ENCODE data around the gene DECR2. TPM values are rescaled to one million over a fixed set of nuclear protein-coding genes. Genes with fewer than 3 reads are reported as not detected.
"Not testable (repeated sequence)": the region's sequence is repeated elsewhere in the genome, so short reads cannot be mapped to it uniquely, and the experiment has no call there.

Gene DECR2
- total and polyA plus RNA-seq, 2 donors: 4.5 to 14.2 TPM

- Histone ChIP-seq H3K27me3 (ENCODE audit: control insufficient read depth in 2 of 2, insufficient read depth in 1 of 2, low read length in 1 of 2) (peaks cover 0 to 27% of the 10 kb centered on the region in 2 donors), H3K4me1 (ENCODE audit: control insufficient read depth in 2 of 2, insufficient read depth in 2 of 2, low read length in 2 of 2) (peaks cover 0 to 7% of the 10 kb centered on the region in 2 donors), H3K36me3 (ENCODE audit: control insufficient read depth in 2 of 2, insufficient read depth in 2 of 2, low read length in 1 of 2) (no peaks in the 10 kb centered on the region), H3K9me3 (ENCODE audit: control insufficient read depth in 2 of 2, insufficient read depth in 1 of 2, low read length in 1 of 2) (peaks cover 0 to 2% of the 10 kb centered on the region in 2 donors), H3K4me3 (ENCODE audit: low read length in 2 of 2) (no peak overlapping the region), H3K27ac (ENCODE audit: low read depth in 1 of 2, low read length in 1 of 2) (no peak overlapping the region)
- no peak for DNase-seq (ENCODE audit: low read depth in 6 of 9, low spot score in 9 of 9)
- 94% methylated on average over 47 of the region's 47 CpGs for WGBS
Measured at GRCh38 chr16:359871-360697, 41.6 kb upstream of the DECR2 start.

GRCh38 chr16:360698-361336 lies 40.9 kb upstream of the DECR2 start:
- 96% methylated on average over 47 of the region's 47 CpGs for WGBS
- Histone ChIP-seq H3K27ac (ENCODE audit: low read depth in 1 of 2, low read length in 1 of 2) (no peak overlapping the region), H3K4me3 (ENCODE audit: low read length in 2 of 2) (no peak overlapping the region), H3K27me3 (ENCODE audit: control insufficient read depth in 2 of 2, insufficient read depth in 1 of 2, low read length in 1 of 2) (peaks cover 0 to 27% of the 10 kb centered on the region in 2 donors), H3K9me3 (ENCODE audit: control insufficient read depth in 2 of 2, insufficient read depth in 1 of 2, low read length in 1 of 2) (no peaks in the 10 kb centered on the region), H3K4me1 (ENCODE audit: control insufficient read depth in 2 of 2, insufficient read depth in 2 of 2, low read length in 2 of 2) (peaks cover 0 to 2% of the 10 kb centered on the region in 2 donors), H3K36me3 (ENCODE audit: control insufficient read depth in 2 of 2, insufficient read depth in 2 of 2, low read length in 1 of 2) (no peaks in the 10 kb centered on the region)
- DNase-seq (ENCODE audit: low read depth in 6 of 9, low spot score in 9 of 9): no peak

GRCh38 chr16:361341-361871 lies 40.3 kb upstream of the DECR2 start:
- H3K27ac ChIP-seq (ENCODE audit: low read depth in 1 of 2, low read length in 1 of 2): no peak overlapping the region
- peaks cover 0 to 27% of the 10 kb centered on the region in 2 donors for H3K27me3 ChIP-seq (ENCODE audit: control insufficient read depth in 2 of 2, insufficient read depth in 1 of 2, low read length in 1 of 2)
- 96% methylated on average over 30 of the region's 30 CpGs for WGBS
- peaks cover 2% of the 10 kb centered on the region in 2 donors for H3K36me3 ChIP-seq (ENCODE audit: control insufficient read depth in 2 of 2, insufficient read depth in 2 of 2, low read length in 1 of 2)
- no peak overlapping the region for H3K4me3 ChIP-seq (ENCODE audit: low read length in 2 of 2)
- H3K4me1 ChIP-seq (ENCODE audit: control insufficient read depth in 2 of 2, insufficient read depth in 2 of 2, low read length in 2 of 2): peaks cover 0 to 2% of the 10 kb centered on the region in 2 donors
- H3K9me3 ChIP-seq (ENCODE audit: control insufficient read depth in 2 of 2, insufficient read depth in 1 of 2, low read length in 1 of 2): no peaks in the 10 kb centered on the region
- DNase-seq (ENCODE audit: low read depth in 6 of 9, low spot score in 9 of 9): no peak

- Histone ChIP-seq H3K36me3 (ENCODE audit: control insufficient read depth in 2 of 2, insufficient read depth in 2 of 2, low read length in 1 of 2) (peaks cover 7 to 9% of the 10 kb centered on the region in 2 donors), H3K9me3 (ENCODE audit: control insufficient read depth in 2 of 2, insufficient read depth in 1 of 2, low read length in 1 of 2) (no peaks in the 10 kb centered on the region), H3K27ac (ENCODE audit: low read depth in 1 of 2, low read length in 1 of 2) (no peak overlapping the region), H3K4me1 (ENCODE audit: control insufficient read depth in 2 of 2, insufficient read depth in 2 of 2, low read length in 2 of 2) (peaks cover 0 to 2% of the 10 kb centered on the region in 2 donors), H3K27me3 (ENCODE audit: control insufficient read depth in 2 of 2, insufficient read depth in 1 of 2, low read length in 1 of 2) (peaks cover 0 to 27% of the 10 kb centered on the region in 2 donors), H3K4me3 (ENCODE audit: low read length in 2 of 2) (no peak overlapping the region)
- peak in 6 of 9 donors; percentile 42 to 76 (median 52) for DNase-seq (ENCODE audit: low read depth in 6 of 9, low spot score in 9 of 9)
- 36% methylated on average over 30 of the region's 30 CpGs for WGBS
Measured at GRCh38 chr16:361872-362701, 39.6 kb upstream of the DECR2 start.

GRCh38 chr16:362702-362999 lies 39.0 kb upstream of the DECR2 start:
- DNase-seq (ENCODE audit: low read depth in 6 of 9, low spot score in 9 of 9); H3K9me3 ChIP-seq (ENCODE audit: control insufficient read depth in 2 of 2, insufficient read depth in 1 of 2, low read length in 1 of 2); H3K4me1 ChIP-seq (ENCODE audit: control insufficient read depth in 2 of 2, insufficient read depth in 2 of 2, low read length in 2 of 2); H3K27ac ChIP-seq (ENCODE audit: low read depth in 1 of 2, low read length in 1 of 2); H3K4me3 ChIP-seq (ENCODE audit: low read length in 2 of 2): not testable (repeated sequence)
- H3K36me3 ChIP-seq (ENCODE audit: control insufficient read depth in 2 of 2, insufficient read depth in 2 of 2, low read length in 1 of 2): peaks cover 13 to 15% of the 10 kb centered on the region in 2 donors
- H3K27me3 ChIP-seq (ENCODE audit: control insufficient read depth in 2 of 2, insufficient read depth in 1 of 2, low read length in 1 of 2): peaks cover 0 to 27% of the 10 kb centered on the region in 2 donors
- WGBS: 90% methylated on average over 16 of the region's 24 CpGs

- Histone ChIP-seq H3K4me3 (ENCODE audit: low read length in 2 of 2) (no peak overlapping the region), H3K27ac (ENCODE audit: low read depth in 1 of 2, low read length in 1 of 2) (no peak overlapping the region), H3K36me3 (ENCODE audit: control insufficient read depth in 2 of 2, insufficient read depth in 2 of 2, low read length in 1 of 2) (peaks cover 18 to 21% of the 10 kb centered on the region in 2 donors), H3K9me3 (ENCODE audit: control insufficient read depth in 2 of 2, insufficient read depth in 1 of 2, low read length in 1 of 2) (no peaks in the 10 kb centered on the region), H3K4me1 (ENCODE audit: control insufficient read depth in 2 of 2, insufficient read depth in 2 of 2, low read length in 2 of 2) (peaks cover 0 to 2% of the 10 kb centered on the region in 2 donors), H3K27me3 (ENCODE audit: control insufficient read depth in 2 of 2, insufficient read depth in 1 of 2, low read length in 1 of 2) (peaks cover 0 to 27% of the 10 kb centered on the region in 2 donors)
- 84% methylated on average over 20 of the region's 20 CpGs for WGBS
- DNase-seq (ENCODE audit: low read depth in 6 of 9, low spot score in 9 of 9): no peak
Measured at GRCh38 chr16:363110-363765, 38.4 kb upstream of the DECR2 start.

- Histone ChIP-seq H3K4me3 (ENCODE audit: low read length in 2 of 2) (no peak overlapping the region), H3K4me1 (ENCODE audit: control insufficient read depth in 2 of 2, insufficient read depth in 2 of 2, low read length in 2 of 2) (peaks cover 0 to 2% of the 10 kb centered on the region in 2 donors), H3K36me3 (ENCODE audit: control insufficient read depth in 2 of 2, insufficient read depth in 2 of 2, low read length in 1 of 2) (peaks cover 25 to 28% of the 10 kb centered on the region in 2 donors), H3K27me3 (ENCODE audit: control insufficient read depth in 2 of 2, insufficient read depth in 1 of 2, low read length in 1 of 2) (peaks cover 0 to 27% of the 10 kb centered on the region in 2 donors), H3K27ac (ENCODE audit: low read depth in 1 of 2, low read length in 1 of 2) (no peak overlapping the region), H3K9me3 (ENCODE audit: control insufficient read depth in 2 of 2, insufficient read depth in 1 of 2, low read length in 1 of 2) (no peaks in the 10 kb centered on the region)
- WGBS: 57% methylated on average over 24 of the region's 24 CpGs
- no peak for DNase-seq (ENCODE audit: low read depth in 6 of 9, low spot score in 9 of 9)
Measured at GRCh38 chr16:363766-364490, 37.8 kb upstream of the DECR2 start.

Data from thymus (tissue), 11 donors.